ENCODE results near the gene CRYL1. TPM values are rescaled to one million over a fixed set of nuclear protein-coding genes. Genes with fewer than 3 reads are reported as not detected.
A peak's percentile ranks its signal among the peaks of the same experiment; 100 is the strongest.

Gene CRYL1
- total RNA-seq, result 30.5 TPM

DNA sequence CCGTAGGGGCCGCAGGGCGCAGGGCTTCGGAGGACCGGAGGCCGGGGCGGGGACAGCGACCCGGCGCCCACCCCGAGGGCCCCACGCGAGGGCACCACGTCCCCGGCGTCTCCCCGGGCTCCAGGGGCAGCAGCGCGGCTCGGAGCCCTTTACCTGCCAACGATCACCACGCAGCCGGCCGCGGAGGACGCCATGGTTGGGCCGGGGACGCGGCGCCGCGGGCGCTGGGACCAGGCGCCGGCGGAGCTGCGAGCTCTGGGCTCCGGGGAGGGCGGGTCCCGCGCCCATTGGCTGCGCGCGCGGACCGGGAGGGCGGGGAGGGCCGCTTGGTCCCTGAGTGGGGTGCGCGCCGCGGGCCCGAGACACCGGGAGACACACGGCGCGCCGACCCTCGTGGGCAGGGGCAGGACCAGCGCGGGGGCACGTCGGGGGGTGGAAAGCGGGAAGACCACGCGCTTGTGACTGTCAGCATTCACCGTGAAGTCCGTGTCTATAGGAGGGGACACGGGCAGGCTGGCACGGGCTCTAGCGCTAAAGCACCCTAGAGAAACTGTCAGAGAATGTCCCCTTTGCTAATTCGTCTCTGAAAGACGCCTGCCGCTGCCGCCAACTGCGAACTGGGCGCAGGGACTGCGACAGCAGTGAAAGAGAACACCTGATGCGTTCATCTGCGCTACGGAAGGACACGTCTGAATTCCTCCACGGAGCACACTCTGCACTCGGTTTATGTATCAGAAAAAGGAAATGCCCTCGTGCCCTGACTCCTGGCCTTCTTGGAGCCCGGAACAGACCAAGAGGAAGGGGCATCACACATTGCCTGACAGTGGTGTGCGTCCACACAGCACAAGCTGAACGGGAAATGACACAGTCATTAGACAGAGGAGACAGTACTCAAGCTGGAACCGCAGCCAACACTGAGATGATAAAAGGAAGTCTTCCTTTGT lies at the start of gene CRYL1:
Gene CRYL1, minus strand, starts transcription at position 257 of the 944 bp plus-strand sequence. Its CDS starts 63 bp downstream, at position 194.
- DNase-seq, result peak; percentile 63

DNA sequence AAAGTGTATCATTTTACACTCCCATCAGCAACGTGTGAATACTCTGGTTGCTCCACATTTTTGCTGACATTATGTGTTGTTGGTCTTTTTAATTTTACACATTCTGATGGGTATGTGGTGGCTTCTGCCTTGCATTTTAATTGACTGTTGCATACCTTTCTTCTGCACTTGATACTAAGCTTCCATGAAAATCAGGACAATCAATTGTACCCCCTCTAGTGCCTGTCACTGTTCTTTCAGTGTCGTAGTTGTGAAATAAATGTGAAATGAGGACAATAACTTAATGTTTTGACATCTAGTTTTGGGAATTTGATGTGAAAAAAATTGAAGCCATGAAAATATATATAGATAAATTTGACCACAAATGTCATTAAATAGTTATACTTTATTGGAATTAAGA lies 48.0 kb upstream of the CRYL1 start:
- no peak for DNase-seq

DNA sequence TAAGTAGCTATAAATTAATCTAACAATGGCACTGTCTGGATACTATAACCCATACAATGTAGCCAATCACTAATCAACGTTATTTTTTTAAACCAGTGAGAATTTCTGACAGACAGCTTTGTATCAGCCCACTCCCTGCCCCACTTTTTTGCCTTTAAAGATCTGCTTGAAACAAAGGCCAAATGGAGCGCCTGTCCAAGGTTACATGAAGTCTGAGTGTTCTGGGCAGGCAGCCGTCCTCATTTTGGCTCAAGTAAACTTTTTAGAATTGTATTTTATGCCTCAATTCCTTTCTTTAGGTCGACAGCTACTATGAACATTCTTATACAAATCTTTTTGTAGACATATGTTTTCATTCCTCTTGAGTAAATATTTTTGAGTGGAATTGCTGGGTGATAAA lies 47.5 kb upstream of the CRYL1 start:
- DNase-seq, result no peak

GRCh38 chr13:20571676-20572075 lies 46.0 kb upstream of the CRYL1 start:
- DNase-seq, result no peak

GRCh38 chr13:20570517-20570916 lies 44.9 kb upstream of the CRYL1 start:
- peak; percentile 57 for DNase-seq

DNA sequence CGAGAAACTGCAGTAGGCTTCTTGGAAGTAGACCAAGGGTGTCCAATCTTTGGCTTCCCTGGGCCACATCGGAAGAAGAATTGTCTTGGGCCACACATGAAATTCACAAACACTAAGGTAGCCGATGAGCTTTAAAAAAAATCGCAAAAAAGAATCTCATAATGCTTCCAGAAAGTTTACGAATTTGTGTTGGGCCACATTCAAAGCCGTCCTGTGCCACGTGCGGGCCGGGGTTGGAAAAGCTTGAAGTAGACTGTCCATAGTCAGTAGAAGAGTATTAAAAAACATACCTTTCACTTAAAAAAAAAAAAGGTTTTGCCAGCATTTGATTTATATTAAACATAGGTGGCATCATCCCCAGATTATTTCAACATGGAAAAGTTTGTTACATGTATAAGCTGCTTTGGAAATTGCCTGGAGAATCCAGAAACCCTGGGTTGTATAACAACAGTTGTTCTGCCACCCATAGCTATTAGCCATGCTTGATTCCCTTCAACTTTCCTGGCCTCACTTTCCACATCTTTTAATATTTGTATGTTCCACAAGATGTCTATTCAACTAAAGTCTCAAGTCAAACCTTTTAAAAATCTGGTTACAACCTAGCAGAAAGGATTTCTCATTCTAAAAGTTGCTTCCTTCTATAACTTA lies 42.3 kb upstream of the CRYL1 start:
- no peak for DNase-seq

DNA sequence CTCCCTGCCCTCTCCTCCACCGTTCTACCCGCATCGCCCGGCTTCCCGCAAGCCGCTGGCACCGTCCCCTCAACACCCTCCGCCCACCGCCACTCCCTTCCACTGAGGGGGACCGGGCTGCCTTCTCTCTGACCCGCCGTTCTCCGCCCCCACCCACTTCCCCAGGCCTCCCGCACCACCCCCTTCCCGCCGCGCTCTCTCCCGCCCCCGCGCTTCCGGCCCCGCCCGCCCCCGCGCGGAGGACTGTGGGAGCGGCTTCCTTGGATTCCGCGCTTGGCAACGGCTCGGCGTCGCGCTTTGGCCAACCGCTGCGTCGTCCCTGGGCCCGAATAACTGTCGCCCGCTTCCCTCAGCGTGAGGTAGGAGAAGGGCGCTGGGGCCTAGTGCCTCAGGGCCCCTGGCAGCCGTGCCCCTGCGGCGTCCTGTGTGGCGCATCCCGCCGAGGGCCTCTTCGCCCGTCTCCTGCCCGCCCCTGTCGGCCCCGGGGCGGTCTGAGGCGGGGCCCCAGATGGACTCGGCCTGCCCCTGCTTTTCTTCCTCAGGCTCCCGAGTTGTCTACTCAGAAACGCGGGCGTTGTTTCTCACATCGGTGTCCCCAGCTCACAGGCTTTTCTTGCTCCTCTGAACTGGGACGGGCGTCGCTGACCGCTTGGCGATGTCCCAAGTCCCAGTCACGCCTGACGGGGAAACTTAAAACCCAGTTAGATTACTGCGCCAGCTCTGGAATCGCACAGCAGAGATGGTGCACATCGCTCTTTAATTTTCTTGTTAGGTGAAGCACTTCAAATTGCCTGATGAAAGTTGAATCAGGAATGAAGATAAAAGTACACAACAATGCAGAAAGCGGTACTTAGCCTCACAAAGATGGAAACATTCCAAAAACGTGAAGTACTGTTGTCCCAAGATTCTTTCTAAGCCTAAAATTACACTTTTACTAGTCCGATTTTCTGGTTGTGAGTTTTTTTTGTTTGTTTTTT lies 41.5 kb upstream of the CRYL1 start, which contains the start of gene IFT88:
Gene IFT88, plus strand, starts transcription at position 260 of the 977 bp plus-strand sequence. CDS start 7,229 bp downstream, outside the sequence.
- peak; percentile 88 for DNase-seq

- peak; percentile 88 for DNase-seq
Measured at GRCh38 chr13:20566468-20566897, 40.8 kb upstream of the CRYL1 start.

DNA sequence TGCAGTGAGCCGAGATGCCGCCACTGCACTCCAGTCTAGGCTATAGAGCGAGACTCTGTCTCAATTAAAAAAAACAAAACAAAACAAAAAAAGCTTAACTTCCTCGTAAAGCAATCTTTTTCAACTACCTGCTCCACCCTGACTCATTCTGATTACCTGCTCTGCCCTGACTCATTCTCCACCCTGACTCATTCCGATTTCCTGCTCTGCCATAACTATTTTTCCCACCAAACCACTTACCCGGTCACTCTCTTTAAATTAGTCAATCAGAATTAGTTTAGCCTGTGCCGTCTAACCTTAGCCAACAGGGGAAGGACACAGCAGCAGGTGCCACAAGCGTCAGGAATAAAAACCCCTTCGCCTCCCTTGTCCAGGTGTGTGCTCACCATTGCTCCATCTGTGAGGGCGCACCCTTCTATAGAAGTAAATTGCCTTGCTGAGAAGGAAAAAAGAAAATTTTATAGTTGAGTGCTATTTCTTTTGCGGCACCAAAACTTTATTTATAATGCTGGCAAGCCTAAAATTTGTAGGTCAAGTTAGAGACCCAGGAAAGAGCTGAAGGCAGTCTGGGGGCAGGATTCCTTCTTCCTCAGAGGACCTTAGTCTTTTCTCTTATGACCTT lies 39.6 kb upstream of the CRYL1 start:
- DNase-seq, result no peak

DNA sequence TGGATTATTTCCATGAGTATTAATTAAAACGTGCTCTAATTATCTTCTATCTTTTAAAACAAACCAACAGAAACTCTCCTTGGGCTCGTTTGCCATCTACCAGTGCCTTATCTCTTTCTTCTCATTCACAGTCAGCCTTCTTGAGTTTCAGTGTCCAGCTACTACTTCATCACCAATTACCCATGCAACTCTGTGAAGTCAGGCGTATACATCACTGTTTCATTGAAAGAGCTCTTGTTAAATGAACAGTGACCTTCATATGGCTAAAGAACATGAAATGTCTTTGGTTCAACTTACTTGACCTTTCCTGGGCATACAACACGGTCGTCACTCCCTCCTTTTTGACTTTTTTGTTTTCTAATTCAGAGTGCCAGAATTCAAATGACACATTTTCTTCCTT lies 36.1 kb upstream of the CRYL1 start:
- DNase-seq, result no peak

- DNase-seq, result no peak
Measured at GRCh38 chr13:20559659-20560356, 34.2 kb upstream of the CRYL1 start.

- DNase-seq, result no peak
Measured at GRCh38 chr13:20558982-20559381, 33.3 kb upstream of the CRYL1 start.

- DNase-seq, result peak; percentile 43
Measured at GRCh38 chr13:20553311-20553710, 27.7 kb upstream of the CRYL1 start.

DNA sequence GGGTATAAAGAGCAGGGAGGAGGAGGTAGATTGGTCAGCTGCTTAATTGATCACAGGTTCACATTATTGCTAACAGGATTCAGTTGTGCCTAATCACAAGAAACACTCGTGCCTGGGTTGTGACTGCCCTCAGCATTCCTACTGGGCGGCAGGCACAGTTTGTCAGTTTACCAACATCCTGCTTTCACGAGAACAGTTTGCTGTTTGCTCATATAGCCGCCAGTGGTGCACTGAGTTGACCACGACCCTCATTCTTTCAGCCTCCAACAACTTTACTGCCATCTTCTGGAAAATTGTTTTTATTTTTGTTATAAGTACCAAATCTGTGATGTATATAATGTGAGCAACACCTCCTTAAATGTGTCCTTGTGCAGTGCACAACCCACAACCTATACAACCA lies 25.1 kb upstream of the CRYL1 start:
- DNase-seq, result peak; percentile 2

DNA sequence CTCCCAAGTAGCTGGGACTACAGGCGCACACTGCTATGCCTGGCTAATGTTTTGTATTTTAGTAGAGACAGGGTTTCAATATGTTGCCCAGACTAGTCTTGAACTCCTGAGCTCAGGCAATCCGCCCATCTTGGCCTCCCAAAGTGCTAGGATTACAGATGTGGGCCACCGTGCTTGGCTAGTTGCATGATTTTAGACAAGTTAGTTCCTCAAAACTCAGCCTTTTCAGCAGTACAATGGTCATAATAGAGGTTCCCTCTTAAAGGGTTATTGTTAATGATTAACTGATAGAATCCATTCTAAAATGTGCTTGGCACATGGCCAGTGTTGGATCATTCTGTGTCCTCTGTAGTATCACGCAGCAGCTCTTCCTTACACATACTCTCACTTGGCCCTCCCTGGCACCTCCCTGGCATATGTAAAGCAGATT lies 21.8 kb upstream of the CRYL1 start:
- DNase-seq, result no peak

GRCh38 chr13:20546556-20546955 lies 20.9 kb upstream of the CRYL1 start:
- no peak for DNase-seq

GRCh38 chr13:20544201-20544923 lies 18.7 kb upstream of the CRYL1 start:
- no peak for DNase-seq

GRCh38 chr13:20536992-20537391 lies 11.3 kb upstream of the CRYL1 start:
- DNase-seq, result no peak

DNA sequence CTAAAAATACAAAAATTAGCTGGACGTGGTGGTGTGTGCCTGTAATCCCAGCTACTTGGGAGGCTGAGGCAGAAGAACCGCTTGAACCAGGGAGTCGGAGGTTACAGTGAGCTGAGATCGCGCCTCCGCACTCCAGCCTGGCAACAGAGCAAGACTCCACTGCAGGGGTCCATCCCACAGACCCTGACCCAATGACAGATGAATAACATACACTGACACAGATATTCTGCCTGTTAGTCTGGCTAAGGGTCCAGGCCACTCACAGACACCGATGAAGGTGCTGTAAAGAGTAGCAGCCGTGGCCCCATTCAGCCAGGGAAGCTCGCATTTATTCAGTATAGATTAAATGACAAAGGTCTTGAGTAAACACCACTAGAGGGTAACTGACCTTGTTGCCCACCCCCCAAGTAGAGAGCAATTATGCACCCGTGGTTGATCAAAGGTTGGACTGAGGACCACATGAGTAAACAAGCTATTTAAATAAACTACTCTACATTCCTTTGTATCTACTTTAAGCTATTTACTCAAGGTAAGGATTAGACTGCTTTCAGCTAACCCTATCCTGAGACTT lies 8.5 kb upstream of the CRYL1 start:
- DNase-seq, result no peak

- no peak for DNase-seq
Measured at GRCh38 chr13:20528452-20528851, 2.8 kb upstream of the CRYL1 start.
